ENCODE data around the gene SH2D3A.
A peak's percentile ranks its signal among the peaks of the same experiment; 100 is the strongest.

The SH2D3A gene

DNA sequence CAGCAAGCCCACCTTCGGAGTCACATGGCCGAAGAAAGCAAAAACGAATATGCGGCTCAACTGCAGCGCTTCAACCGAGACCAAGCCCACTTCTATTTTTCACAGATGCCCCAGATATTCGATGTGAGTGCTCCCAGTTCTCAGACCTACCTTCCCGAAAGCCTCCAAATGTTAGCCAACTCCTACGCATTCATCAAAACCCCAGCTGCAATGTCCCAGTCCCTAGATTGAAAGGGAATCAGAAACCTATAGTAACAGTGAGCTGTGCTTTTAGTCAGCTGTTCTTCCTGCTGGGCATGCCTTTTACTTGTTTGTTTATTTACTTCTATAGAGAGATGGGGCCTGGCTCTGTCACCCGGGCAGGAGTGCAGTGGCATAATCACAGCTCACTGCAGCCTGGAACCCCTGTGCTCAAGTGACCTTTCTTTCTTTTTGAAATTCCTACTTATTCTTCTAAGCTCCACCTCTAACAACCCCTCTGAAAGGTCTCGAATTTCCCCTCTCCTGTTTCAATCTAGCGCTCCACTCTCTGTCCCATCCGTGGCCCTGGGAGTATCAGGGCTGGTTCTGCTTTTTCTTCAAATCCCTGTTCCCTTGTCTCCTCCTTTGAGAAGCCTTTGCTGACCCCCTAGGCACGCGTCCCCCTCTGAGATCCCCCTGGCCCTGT is 23.4 kb downstream of the SH2D3A start:
- TF ChIP-seq, protein P1, sequence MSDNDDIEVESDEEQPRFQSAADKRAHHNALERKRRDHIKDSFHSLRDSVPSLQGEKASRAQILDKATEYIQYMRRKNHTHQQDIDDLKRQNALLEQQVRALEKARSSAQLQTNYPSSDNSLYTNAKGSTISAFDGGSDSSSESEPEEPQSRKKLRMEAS (IDR thresholded peaks at IDR 0.05; ENCODE audit: low read depth, low read length): no peak
- TF ChIP-seq POLR2A (IDR thresholded peaks at IDR 0.05; ENCODE audit: extremely low read depth, insufficient read length): no peak
- no peak for DNase-seq (ENCODE audit: low read depth)
- H3K4me3 ChIP-seq (ENCODE audit: low read depth, low read length): no peak overlapping the region

DNA sequence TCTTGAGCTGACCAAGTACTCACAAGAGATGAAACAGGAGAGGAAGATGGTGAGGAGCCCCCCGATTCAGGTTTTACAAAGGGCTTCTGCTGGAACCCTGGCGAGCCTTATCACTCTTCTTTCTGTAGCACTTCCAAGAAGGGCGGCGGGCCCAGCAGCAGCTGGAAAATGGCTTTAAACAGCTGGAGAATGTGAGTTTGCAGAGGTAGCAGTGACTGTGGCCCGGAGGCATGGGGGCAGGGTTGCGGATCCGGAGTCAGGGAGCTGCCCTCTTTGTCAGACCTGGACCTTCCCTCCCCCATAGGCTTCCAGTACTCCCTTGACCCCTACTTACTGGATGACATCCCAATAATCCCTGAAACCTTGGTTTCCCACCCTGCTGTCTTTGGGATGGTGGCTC is 24.2 kb downstream of the SH2D3A start:
- TF ChIP-seq, protein P2, sequence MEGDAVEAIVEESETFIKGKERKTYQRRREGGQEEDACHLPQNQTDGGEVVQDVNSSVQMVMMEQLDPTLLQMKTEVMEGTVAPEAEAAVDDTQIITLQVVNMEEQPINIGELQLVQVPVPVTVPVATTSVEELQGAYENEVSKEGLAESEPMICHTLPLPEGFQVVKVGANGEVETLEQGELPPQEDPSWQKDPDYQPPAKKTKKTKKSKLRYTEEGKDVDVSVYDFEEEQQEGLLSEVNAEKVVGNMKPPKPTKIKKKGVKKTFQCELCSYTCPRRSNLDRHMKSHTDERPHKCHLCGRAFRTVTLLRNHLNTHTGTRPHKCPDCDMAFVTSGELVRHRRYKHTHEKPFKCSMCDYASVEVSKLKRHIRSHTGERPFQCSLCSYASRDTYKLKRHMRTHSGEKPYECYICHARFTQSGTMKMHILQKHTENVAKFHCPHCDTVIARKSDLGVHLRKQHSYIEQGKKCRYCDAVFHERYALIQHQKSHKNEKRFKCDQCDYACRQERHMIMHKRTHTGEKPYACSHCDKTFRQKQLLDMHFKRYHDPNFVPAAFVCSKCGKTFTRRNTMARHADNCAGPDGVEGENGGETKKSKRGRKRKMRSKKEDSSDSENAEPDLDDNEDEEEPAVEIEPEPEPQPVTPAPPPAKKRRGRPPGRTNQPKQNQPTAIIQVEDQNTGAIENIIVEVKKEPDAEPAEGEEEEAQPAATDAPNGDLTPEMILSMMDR (IDR thresholded peaks at IDR 0.05; ENCODE audit: low read depth, low read length): no peak
- TF ChIP-seq MYC (IDR thresholded peaks at IDR 0.05; ENCODE audit: low read depth, low read length): no peak
- TF ChIP-seq POLR2A (IDR thresholded peaks at IDR 0.05; ENCODE audit: extremely low read depth, insufficient read length): no peak
- TF ChIP-seq, protein P1 (IDR thresholded peaks at IDR 0.05; ENCODE audit: low read depth, low read length): no peak
- H3K4me3 ChIP-seq (ENCODE audit: low read depth, low read length): no peak overlapping the region
- DNase-seq (ENCODE audit: low read depth): no peak

DNA sequence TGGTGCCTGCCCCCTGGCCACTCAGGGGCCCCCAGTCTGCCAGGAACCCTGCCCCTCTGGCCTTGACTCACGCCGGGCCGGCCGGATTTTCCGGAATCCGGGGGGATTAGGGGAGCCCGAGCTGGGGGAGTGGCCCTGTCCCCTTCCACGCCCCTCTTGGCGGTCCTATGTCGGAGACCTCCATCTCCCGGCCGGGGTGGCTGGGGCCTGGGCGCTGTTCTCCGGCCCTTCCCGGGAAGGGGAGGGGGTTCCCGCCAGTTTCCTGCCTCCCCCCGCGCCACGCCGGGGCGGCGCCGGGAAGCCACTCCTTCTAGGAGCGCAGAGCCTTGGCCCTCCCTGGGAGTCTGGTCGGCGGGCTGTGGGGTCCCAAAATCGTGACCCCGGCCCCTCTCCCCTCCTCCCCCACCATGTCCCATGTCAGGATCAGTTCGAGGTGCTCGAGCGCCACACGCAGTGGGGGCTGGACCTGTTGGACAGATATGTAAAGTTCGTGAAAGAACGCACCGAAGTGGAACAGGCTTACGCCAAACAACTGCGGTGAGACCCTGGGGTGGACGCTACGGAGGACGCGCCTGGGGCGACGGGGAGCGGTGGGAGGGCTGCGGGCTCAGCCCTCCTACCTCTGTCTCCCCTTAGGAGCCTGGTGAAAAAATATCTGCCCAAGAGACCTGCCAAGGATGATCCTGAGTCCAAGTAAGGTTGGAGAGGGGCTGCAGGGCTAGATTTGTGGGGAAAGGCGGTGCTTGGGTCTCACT is 26.5 kb downstream of the SH2D3A start:
- peak; percentile 46 for DNase-seq (ENCODE audit: low read depth)
- peak overlapping the region; percentile 51 for H3K4me3 ChIP-seq (ENCODE audit: low read depth, low read length)
- TF ChIP-seq POLR2A (IDR thresholded peaks at IDR 0.05; ENCODE audit: extremely low read depth, insufficient read length) (no peak), MYC (IDR thresholded peaks at IDR 0.05; ENCODE audit: low read depth, low read length) (no peak)
- TF ChIP-seq, protein P1 (IDR thresholded peaks at IDR 0.05; ENCODE audit: low read depth, low read length): no peak
- TF ChIP-seq, protein P2 (IDR thresholded peaks at IDR 0.05; ENCODE audit: low read depth, low read length): no peak

DNA sequence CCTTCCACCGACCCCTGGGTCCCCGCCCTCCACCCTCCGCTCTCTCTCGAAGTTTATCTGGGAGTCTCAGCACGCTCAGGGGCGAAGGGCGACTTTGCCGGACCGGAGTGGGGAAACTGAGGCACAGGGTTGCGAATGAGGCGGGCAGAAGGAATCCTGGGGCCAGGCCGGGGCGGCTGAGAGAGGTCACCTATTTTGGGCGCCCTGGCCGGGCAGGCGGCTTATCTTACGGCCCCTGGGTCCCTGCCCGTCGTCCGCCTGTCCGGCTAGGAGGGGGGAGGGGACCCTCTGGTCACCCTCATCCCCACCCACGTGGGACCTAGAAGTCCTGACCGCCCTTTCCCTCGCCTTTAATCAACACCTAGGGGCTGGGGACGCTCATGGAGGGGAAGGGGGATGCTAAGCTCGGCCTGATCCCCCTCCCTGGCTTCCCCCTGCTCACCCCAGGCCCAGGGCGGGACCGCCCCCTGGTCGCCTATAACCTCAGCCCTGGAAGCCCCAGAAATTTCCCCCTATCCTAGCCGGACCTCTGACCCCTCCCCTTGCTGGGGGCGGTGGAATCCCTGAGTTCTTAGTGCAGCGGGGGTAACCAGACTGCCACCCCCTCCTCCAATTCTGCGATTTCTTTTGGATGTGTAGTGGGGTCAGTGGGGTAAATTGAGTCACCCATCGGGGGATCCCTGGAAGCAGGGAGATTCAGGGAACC is 27.2 kb downstream of the SH2D3A start:
- TF ChIP-seq, protein P2 (IDR thresholded peaks at IDR 0.05; ENCODE audit: low read depth, low read length): no peak
- TF ChIP-seq, protein P1 (IDR thresholded peaks at IDR 0.05; ENCODE audit: low read depth, low read length): 0 out of 2 replicates have a peak, but pooled peaks have one; percentile 18
- no peak for TF ChIP-seq MYC (IDR thresholded peaks at IDR 0.05; ENCODE audit: low read depth, low read length)
- peak; percentile 37 for DNase-seq (ENCODE audit: low read depth)
- H3K4me3 ChIP-seq (ENCODE audit: low read depth, low read length): peak overlapping the region; percentile 51

DNA sequence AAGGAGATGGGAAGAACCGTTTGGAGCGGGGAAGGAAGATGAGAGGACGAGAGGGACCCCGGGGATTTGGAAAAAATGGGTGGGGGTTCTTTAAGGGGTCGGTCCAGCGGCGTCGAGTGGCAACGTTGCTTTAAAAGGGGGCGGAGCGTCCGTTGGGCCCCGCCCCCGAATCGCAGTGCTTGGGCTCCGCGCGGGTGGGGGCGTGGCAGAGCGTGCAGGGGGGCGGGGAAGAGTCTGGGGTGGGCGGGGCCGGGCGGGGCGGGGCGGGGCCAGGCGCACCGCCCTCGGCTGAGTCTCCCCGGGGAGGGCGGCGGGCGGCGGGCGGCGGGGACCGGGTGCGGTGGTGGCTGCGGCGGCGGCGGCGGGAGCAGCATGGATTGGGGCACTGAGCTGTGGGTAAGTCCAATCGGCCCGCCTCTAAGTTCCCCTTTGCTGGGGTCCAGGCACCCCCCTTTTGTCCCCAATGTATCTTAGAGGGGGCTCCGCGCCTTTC is 27.8 kb downstream of the SH2D3A start, which contains the start of gene TRIP10:
TSS of gene TRIP10 (plus strand) at position 291 of the 493 bp plus-strand sequence. CDS start at position 373, 82 bp downstream.
- H3K4me3 ChIP-seq (ENCODE audit: low read depth, low read length): peak within 1 kb of the TSS; percentile 51
- TF ChIP-seq, protein P2 (IDR thresholded peaks at IDR 0.05; ENCODE audit: low read depth, low read length): no peak
- TF ChIP-seq MYC (IDR thresholded peaks at IDR 0.05; ENCODE audit: low read depth, low read length): no peak
- TF ChIP-seq, protein P1 (IDR thresholded peaks at IDR 0.05; ENCODE audit: low read depth, low read length): no peak
- no peak for TF ChIP-seq POLR2A (IDR thresholded peaks at IDR 0.05; ENCODE audit: extremely low read depth, insufficient read length)
- peak; percentile 66 for DNase-seq (ENCODE audit: low read depth)
